ENCODE measurements around the gene SMIM1.

SMIM1 gene

GRCh38 chr1:3762151-3762872, 10.2 kb upstream of the SMIM1 start:
- DNase-seq = no peak
- H3K27me3 Mint-ChIP-seq (ENCODE audit: low read depth, poor library complexity) = peaks cover 42% of the 10 kb centered on the region
- no peak overlapping the region for H3K4me3 Mint-ChIP-seq
- H3K4me1 Mint-ChIP-seq = peaks cover 4% of the 10 kb centered on the region
- no peak overlapping the region for H3K27ac Mint-ChIP-seq
- TF ChIP-seq CTCF (IDR thresholded peaks at IDR 0.05) = no peak
- peaks cover 32% of the 10 kb centered on the region for H3K9me3 Mint-ChIP-seq
- no peaks in the 10 kb centered on the region for H3K36me3 Mint-ChIP-seq (ENCODE audit: low read depth)

- H3K9me3 Mint-ChIP-seq = peaks cover 36% of the 10 kb centered on the region
- no peak overlapping the region for H3K4me3 Mint-ChIP-seq
- no peak for TF ChIP-seq CTCF (IDR thresholded peaks at IDR 0.05)
- no peaks in the 10 kb centered on the region for H3K36me3 Mint-ChIP-seq (ENCODE audit: low read depth)
- H3K4me1 Mint-ChIP-seq = peaks cover 8% of the 10 kb centered on the region
- no peak overlapping the region for H3K27ac Mint-ChIP-seq
- no peak for DNase-seq
- H3K27me3 Mint-ChIP-seq (ENCODE audit: low read depth, poor library complexity) = peaks cover 48% of the 10 kb centered on the region
These were observed 9.7 kb upstream of the SMIM1 start for GRCh38 chr1:3762873-3763228.

GRCh38 chr1:3763351-3764125, 9.0 kb upstream of the SMIM1 start:
- H3K27me3 Mint-ChIP-seq (ENCODE audit: low read depth, poor library complexity) = peaks cover 48% of the 10 kb centered on the region
- peaks cover 36% of the 10 kb centered on the region for H3K9me3 Mint-ChIP-seq
- no peak overlapping the region for H3K4me3 Mint-ChIP-seq
- no peak for TF ChIP-seq CTCF (IDR thresholded peaks at IDR 0.05)
- peaks cover 8% of the 10 kb centered on the region for H3K4me1 Mint-ChIP-seq
- H3K27ac Mint-ChIP-seq = peak overlapping the region; percentile 45
- DNase-seq = no peak
- H3K36me3 Mint-ChIP-seq (ENCODE audit: low read depth) = no peaks in the 10 kb centered on the region

- H3K4me1 Mint-ChIP-seq = peaks cover 18% of the 10 kb centered on the region
- peaks cover 19% of the 10 kb centered on the region for H3K9me3 Mint-ChIP-seq
- no peak for TF ChIP-seq CTCF (IDR thresholded peaks at IDR 0.05)
- H3K4me3 Mint-ChIP-seq = no peak overlapping the region
- H3K36me3 Mint-ChIP-seq (ENCODE audit: low read depth) = no peaks in the 10 kb centered on the region
- peaks cover 26% of the 10 kb centered on the region for H3K27me3 Mint-ChIP-seq (ENCODE audit: low read depth, poor library complexity)
- H3K27ac Mint-ChIP-seq = no peak overlapping the region
- no peak for DNase-seq
These were observed 5.1 kb upstream of the SMIM1 start for GRCh38 chr1:3767328-3767925.

GRCh38 chr1:3768811-3769390, 3.6 kb upstream of the SMIM1 start:
- Mint-ChIP-seq H3K9me3 (peaks cover 19% of the 10 kb centered on the region), H3K27me3 (ENCODE audit: low read depth, poor library complexity) (peaks cover 26% of the 10 kb centered on the region), H3K36me3 (ENCODE audit: low read depth) (no peaks in the 10 kb centered on the region), H3K27ac (no peak overlapping the region), H3K4me3 (no peak overlapping the region), H3K4me1 (peaks cover 26% of the 10 kb centered on the region)
- no peak for TF ChIP-seq CTCF (IDR thresholded peaks at IDR 0.05)
- no peak for DNase-seq

All from nephron progenitor cell (in vitro differentiated cells).